BLaER1 (cell line): ENCODE data around the gene ZNF326.
A peak's percentile ranks its signal among the peaks of the same experiment; 100 is the strongest.

Experiments
- H3K27ac ChIP-seq: shearing (Covaris generic); formaldehyde crosslinking; 2 replicates; pipeline ENCODE4 v1.8.1; 2022
- H3K27me3 ChIP-seq: shearing (Covaris generic); formaldehyde crosslinking; 2 replicates; pipeline ENCODE4 v1.8.1; 2022
- H3K36me3 ChIP-seq: shearing (Covaris generic); formaldehyde crosslinking; 2 replicates; pipeline ENCODE4 v1.8.1; 2022
- H3K4me1 ChIP-seq: shearing (Covaris generic); formaldehyde crosslinking; 2 replicates; pipeline ENCODE4 v1.8.1; 2022
- H3K4me2 ChIP-seq: shearing (Covaris generic); formaldehyde crosslinking; 2 replicates; pipeline ENCODE4 v1.8.1; 2022
- H3K4me3 ChIP-seq: shearing (Covaris generic); formaldehyde crosslinking; 2 replicates; pipeline ENCODE4 v1.8.1; 2022
- H3K9ac ChIP-seq: shearing (Covaris generic); formaldehyde crosslinking; 2 replicates; pipeline ENCODE4 v1.8.1; 2022
- H3K9me3 ChIP-seq: shearing (Covaris generic); formaldehyde crosslinking; 2 replicates; pipeline ENCODE4 v1.8.1; 2022
- H4K20me1 ChIP-seq: shearing (Covaris generic); formaldehyde crosslinking; 2 replicates; pipeline ENCODE4 v1.8.1; 2022
- Cebpa-rat ChIP-seq: shearing (Covaris generic); IDR thresholded peaks from 2 replicates; pipeline ENCODE4 v1.8.1; 2022

The ZNF326 gene

GRCh38 chr1:89953131-89953626 is 41.7 kb upstream of the ZNF326 start:
- H3K4me2 ChIP-seq: peak overlapping the region; percentile 71

GRCh38 chr1:89953929-89954328 is 41.0 kb upstream of the ZNF326 start:
- Histone ChIP-seq H3K9me3 (peaks cover 28% of the 10 kb centered on the region), H3K4me1 (peaks cover 90% of the 10 kb centered on the region), H4K20me1 (no peaks in the 10 kb centered on the region), H3K9ac (no peak overlapping the region; the same call in 1 of the 2 replicates), H3K27me3 (no peaks in the 10 kb centered on the region), H3K4me2 (peak overlapping the region; percentile 71), H3K4me3 (peak overlapping the region; percentile 29), H3K36me3 (peaks cover 11% of the 10 kb centered on the region; the same call in 1 of the 2 replicates), H3K27ac (peak overlapping the region; percentile 80)
- TF ChIP-seq Cebpa-rat: no peak

More at GRCh38 chr1:89953131-89953626, 41.7 kb upstream of the ZNF326 start:
- Histone ChIP-seq H3K9ac (no peak overlapping the region), H3K27ac (peak overlapping the region; percentile 80), H3K4me1 (peaks cover 83% of the 10 kb centered on the region), H3K36me3 (peaks cover 11% of the 10 kb centered on the region; the same call in 1 of the 2 replicates), H3K9me3 (peaks cover 21% of the 10 kb centered on the region), H4K20me1 (no peaks in the 10 kb centered on the region), H3K4me3 (no peak overlapping the region), H3K27me3 (no peaks in the 10 kb centered on the region)
- TF ChIP-seq Cebpa-rat: no peak

GRCh38 chr1:89954401-89954800 is 40.5 kb upstream of the ZNF326 start:
- peaks cover 95% of the 10 kb centered on the region for H3K4me1 ChIP-seq
- H3K4me2 ChIP-seq: peak overlapping the region; percentile 71
- peak overlapping the region; percentile 29; the same call in 1 of the 2 replicates for H3K4me3 ChIP-seq
- no peak overlapping the region for H3K9ac ChIP-seq
- no peak for TF ChIP-seq Cebpa-rat
- H3K9me3 ChIP-seq: peaks cover 33% of the 10 kb centered on the region
- H4K20me1 ChIP-seq: no peaks in the 10 kb centered on the region
- H3K36me3 ChIP-seq: peaks cover 14% of the 10 kb centered on the region; the same call in 1 of the 2 replicates
- peak overlapping the region; percentile 80 for H3K27ac ChIP-seq
- no peaks in the 10 kb centered on the region for H3K27me3 ChIP-seq

GRCh38 chr1:89955311-89956205 is 39.4 kb upstream of the ZNF326 start:
- Histone ChIP-seq H3K36me3 (peaks cover 20% of the 10 kb centered on the region; the same call in 1 of the 2 replicates), H3K27me3 (no peaks in the 10 kb centered on the region), H3K9ac (no peak overlapping the region), H3K4me3 (no peak overlapping the region), H3K9me3 (peaks cover 45% of the 10 kb centered on the region), H3K27ac (peak overlapping the region; percentile 80), H3K4me1 (peaks cover 92% of the 10 kb centered on the region), H3K4me2 (peak overlapping the region; percentile 71; the same call in 1 of the 2 replicates), H4K20me1 (no peaks in the 10 kb centered on the region)
- TF ChIP-seq Cebpa-rat: no peak

- Histone ChIP-seq H3K4me3 (no peak overlapping the region), H3K36me3 (peaks cover 20% of the 10 kb centered on the region; the same call in 1 of the 2 replicates), H3K27me3 (no peaks in the 10 kb centered on the region), H3K9ac (peak overlapping the region; percentile 36; the same call in 1 of the 2 replicates), H3K9me3 (peaks cover 45% of the 10 kb centered on the region), H4K20me1 (no peaks in the 10 kb centered on the region), H3K4me1 (peaks cover 83% of the 10 kb centered on the region), H3K27ac (peak overlapping the region; percentile 80), H3K4me2 (peak overlapping the region; percentile 71)
- no peak for TF ChIP-seq Cebpa-rat
These were observed 37.8 kb upstream of the ZNF326 start for GRCh38 chr1:89957107-89957506.

GRCh38 chr1:89958851-89959654 is 35.9 kb upstream of the ZNF326 start:
- Histone ChIP-seq H4K20me1 (no peaks in the 10 kb centered on the region), H3K36me3 (peaks cover 20% of the 10 kb centered on the region; the same call in 1 of the 2 replicates), H3K4me1 (peaks cover 83% of the 10 kb centered on the region), H3K4me2 (no peak overlapping the region), H3K27ac (no peak overlapping the region; the same call in 1 of the 2 replicates), H3K9ac (no peak overlapping the region), H3K9me3 (peaks cover 45% of the 10 kb centered on the region), H3K4me3 (0 out of 2 replicates have a peak overlapping the region, but pooled peaks have one; percentile 6), H3K27me3 (no peaks in the 10 kb centered on the region)
- TF ChIP-seq Cebpa-rat: no peak

- Histone ChIP-seq H3K4me1 (peaks cover 81% of the 10 kb centered on the region), H3K4me2 (no peak overlapping the region), H3K36me3 (peaks cover 16% of the 10 kb centered on the region; the same call in 1 of the 2 replicates), H3K9me3 (peaks cover 41% of the 10 kb centered on the region), H3K4me3 (0 out of 2 replicates have a peak overlapping the region, but pooled peaks have one; percentile 6), H3K27ac (no peak overlapping the region), H3K27me3 (no peaks in the 10 kb centered on the region), H3K9ac (no peak overlapping the region), H4K20me1 (no peaks in the 10 kb centered on the region)
- TF ChIP-seq Cebpa-rat: no peak
These were observed 35.2 kb upstream of the ZNF326 start for GRCh38 chr1:89959719-89960118.

GRCh38 chr1:89962024-89962741 is 32.7 kb upstream of the ZNF326 start:
- Histone ChIP-seq H3K9ac (peak overlapping the region; percentile 57; the same call in 1 of the 2 replicates), H3K9me3 (peaks cover 27% of the 10 kb centered on the region), H4K20me1 (no peaks in the 10 kb centered on the region), H3K4me3 (peak overlapping the region; percentile 36), H3K36me3 (peaks cover 9% of the 10 kb centered on the region; the same call in 1 of the 2 replicates), H3K27ac (peak overlapping the region; percentile 61), H3K27me3 (no peaks in the 10 kb centered on the region), H3K4me1 (peaks cover 73% of the 10 kb centered on the region), H3K4me2 (peak overlapping the region; percentile 93)
- no peak for TF ChIP-seq Cebpa-rat

- H3K27me3 ChIP-seq: no peaks in the 10 kb centered on the region
- TF ChIP-seq Cebpa-rat: no peak
- peak overlapping the region; percentile 61 for H3K27ac ChIP-seq
- H3K4me3 ChIP-seq: peak overlapping the region; percentile 36; the same call in 1 of the 2 replicates
- no peak overlapping the region for H3K9ac ChIP-seq
- H3K9me3 ChIP-seq: peaks cover 27% of the 10 kb centered on the region
- no peaks in the 10 kb centered on the region for H4K20me1 ChIP-seq
- peaks cover 73% of the 10 kb centered on the region for H3K4me1 ChIP-seq
- H3K36me3 ChIP-seq: peaks cover 9% of the 10 kb centered on the region; the same call in 1 of the 2 replicates
- H3K4me2 ChIP-seq: peak overlapping the region; percentile 93
These were observed 32.2 kb upstream of the ZNF326 start for GRCh38 chr1:89962742-89963075.
